GM19372 (cell line): ENCODE data around the gene TPPP.

Experiments used
- ATAC-seq: cut with Tn5 transposase; IDR thresholded peaks from one replicate; pipeline ENCODE4 v1.9.1; 2021; ENCODE audit warnings: mild to moderate bottlenecking, low read depth, moderate library complexity; ENCODE audit not compliant: unreplicated experiment

Gene TPPP

GRCh38 chr5:612498-613424 is 80.4 kb downstream of the TPPP start:
- ATAC-seq: peak; percentile 29

- peak; percentile 71 for ATAC-seq
These were observed 81.2 kb downstream of the TPPP start, which contains the start of gene CEP72 for GRCh38 chr5:611731-612486. TSS of gene CEP72 (plus strand) at chr5:612340. CDS start at chr5:612362, 22 bp downstream.

GRCh38 chr5:610744-611730 is 82.1 kb downstream of the TPPP start:
- ATAC-seq: no peak

- no peak for ATAC-seq
These were observed 83.0 kb downstream of the TPPP start for GRCh38 chr5:610011-610743.
